A549 (cell line): ENCODE results near the gene DGKH. TPM values are rescaled to one million over a fixed set of nuclear protein-coding genes. Genes with fewer than 3 reads are reported as not detected.
A peak's percentile ranks its signal among the peaks of the same experiment; 100 is the strongest.

ENCODE experiments used
- ATAC-seq, 2 experiments: fragments of 200-7000 bp in 1 of 2; fragments of >200 bp in 1 of 2; cut with Nextera tagmentation in 1 of 2; cut with Tn5 transposase in 1 of 2; 3 replicates each; pipeline versions ENCODE4 v1.8.0 to v1.9.1; 2018 to 2020; ENCODE audit warnings: mild to moderate bottlenecking in 1 of 2, moderate library complexity in 1 of 2
- CTCF ChIA-PET: fragments of 300-600 bp; sonication (Branson Sonifier 250); formaldehyde crosslinking; extraction: SDS; loops from one replicate; lab custom pipeline; 2021; ENCODE audit warnings: antibody characterized with exemption, inconsistent platforms; lab: Yijun Ruan, JAX
- POLR2A ChIA-PET: fragments of 350-600 bp; formaldehyde crosslinking; extraction: SDS; loops from one replicate; lab custom pipeline; 2021; ENCODE audit warnings: antibody characterized with exemption, inconsistent platforms; lab: Yijun Ruan, JAX
- DNase-seq, 2 experiments: peaks; one replicate each; pipeline versions ENCODE4 v3.0.0 to v3.0.0-alpha.2; 2011 to 2016; ENCODE audit warnings: low read depth in 1 of 2, low spot score in 1 of 2
- FAIRE-seq: peaks from 2 replicates; lab custom pipeline; 2011; peaks lifted over from hg19 to GRCh38; lab: Jason Lieb, UNC
- H3K27ac ChIP-seq, 2 experiments: fragments of >200 bp; sonication (Bioruptor Twin); formaldehyde crosslinking; 3 replicates each; pipeline ENCODE4 v1.5.1; 2016 to 2017
- H3K4me1 ChIP-seq: fragments of >200 bp; sonication (Bioruptor Twin); formaldehyde crosslinking; 3 replicates; pipeline ENCODE4 v1.6.1; 2016
- H3K4me2 ChIP-seq: fragments of >200 bp; sonication (Bioruptor Twin); formaldehyde crosslinking; 3 replicates; pipeline ENCODE4 v1.6.1; 2016
- H3K4me3 ChIP-seq: fragments of >200 bp; sonication (Bioruptor Twin); formaldehyde crosslinking; 3 replicates; pipeline ENCODE4 v1.5.1; 2016
- H3K9me3 ChIP-seq: fragments of >200 bp; sonication (Bioruptor Twin); formaldehyde crosslinking; 3 replicates; pipeline ENCODE4 v1.6.1; 2016
- BHLHE40 ChIP-seq: IDR thresholded peaks from 2 replicates; pipeline ENCODE4 v1.6.1; 2012; ENCODE audit warnings: low read depth, low read length, inconsistent platforms
- CHD2 ChIP-seq: fragments of 150-350 bp; IDR thresholded peaks from 2 replicates; pipeline ENCODE4 v1.6.1; 2014; ENCODE audit warnings: low read length; ENCODE audit not compliant: partially characterized antibody
- CTCF ChIP-seq: fragments of >200 bp; sonication (Bioruptor Twin); formaldehyde crosslinking; IDR thresholded peaks from 3 replicates; pipeline ENCODE4 v1.5.1; 2016
- EHMT2 ChIP-seq: fragments of 200-600 bp; sonication (generic); IDR thresholded peaks from 2 replicates; pipeline ENCODE4 v1.6.1; 2016; ENCODE audit warnings: antibody characterized with exemption, low read depth, mild to moderate bottlenecking, moderate library complexity
- EP300 ChIP-seq, 2 experiments: fragments of >200 bp; sonication (Bioruptor Twin); formaldehyde crosslinking; IDR thresholded peaks; 2 replicates in 1 of 2; 3 replicates in 1 of 2; pipeline ENCODE4 v1.6.1; 2016 to 2017
- FOSL2 ChIP-seq, 2 experiments: fragments of 450-650 bp in 1 of 2; fragments of >200 bp in 1 of 2; sonication (Bioruptor Twin) in 1 of 2; formaldehyde crosslinking; IDR thresholded peaks; 2 replicates each; pipeline versions ENCODE4 v1.5.0 to v1.6.1; 2016 to 2020; ENCODE audit warnings: mild to moderate bottlenecking in 1 of 2, moderate library complexity in 1 of 2
- FOXS1 ChIP-seq: fragments of 250-450 bp; sonication (Bioruptor Pico); IDR thresholded peaks from 2 replicates; pipeline ENCODE4 v1.5.0; 2020; ENCODE audit warnings: mild to moderate bottlenecking, moderate library complexity
- HDAC2 ChIP-seq: fragments of 200-600 bp; sonication (generic); IDR thresholded peaks from 2 replicates; pipeline ENCODE4 v1.6.1; 2016
- HOXB13 ChIP-seq: fragments of 250-450 bp; sonication (Bioruptor Pico); IDR thresholded peaks from 2 replicates; pipeline ENCODE4 v1.5.0; 2020; ENCODE audit warnings: low read depth, mild to moderate bottlenecking, moderate library complexity
- HOXB5 ChIP-seq: fragments of 250-450 bp; sonication (Bioruptor Pico); IDR thresholded peaks from 2 replicates; pipeline ENCODE4 v1.5.0; 2020; ENCODE audit warnings: mild to moderate bottlenecking, moderate library complexity
- KDM5A ChIP-seq: fragments of 200-600 bp; sonication (generic); IDR thresholded peaks from 2 replicates; pipeline ENCODE4 v1.6.1; 2016; ENCODE audit warnings: antibody characterized with exemption, mild to moderate bottlenecking
- MAFK ChIP-seq: fragments of 450-650 bp; IDR thresholded peaks from 2 replicates; pipeline ENCODE4 v1.6.1; 2014; ENCODE audit not compliant: partially characterized antibody
- MAX ChIP-seq: IDR thresholded peaks from 2 replicates; pipeline ENCODE4 v1.6.1; 2012
- MAZ ChIP-seq: fragments of 150-350 bp; IDR thresholded peaks from 2 replicates; pipeline ENCODE4 v1.6.1; 2014; ENCODE audit warnings: antibody characterized with exemption, low read depth, low read length, borderline replicate concordance
- MYC ChIP-seq: IDR thresholded peaks from 2 replicates; pipeline ENCODE4 v1.6.1; 2012; ENCODE audit warnings: mild to moderate bottlenecking, inconsistent platforms, low read length, improper control_type of control experiment, borderline replicate concordance
- NFE2L2 ChIP-seq: fragments of 150-350 bp; conservative IDR thresholded peaks from 2 replicates; pipeline ENCODE4 v1.6.1; 2014; ENCODE audit warnings: low read length
- NPAS2 ChIP-seq: fragments of 250-450 bp; sonication (Bioruptor Pico); IDR thresholded peaks from 2 replicates; pipeline ENCODE4 v1.8.0; 2022; ENCODE audit warnings: mild to moderate bottlenecking, moderate library complexity, borderline replicate concordance
- NR3C1 ChIP-seq: fragments of >200 bp; sonication (Bioruptor Twin); formaldehyde crosslinking; IDR thresholded peaks from 3 replicates; pipeline ENCODE4 v1.6.1; 2017
- RAD21 ChIP-seq, 2 experiments: fragments of >200 bp in 1 of 2; sonication (Bioruptor Twin) in 1 of 2; formaldehyde crosslinking in 1 of 2; IDR thresholded peaks in 1 of 2; conservative IDR thresholded peaks in 1 of 2; 2 replicates in 1 of 2; 3 replicates in 1 of 2; pipeline ENCODE4 v1.6.1; 2012 to 2018; ENCODE audit warnings: inconsistent platforms in 1 of 2
- RARB ChIP-seq: fragments of 250-450 bp; sonication (Bioruptor Pico); IDR thresholded peaks from 2 replicates; pipeline ENCODE4 v1.8.0; 2021; ENCODE audit warnings: mild to moderate bottlenecking, moderate library complexity
- RCOR1 ChIP-seq: fragments of 150-350 bp; IDR thresholded peaks from 2 replicates; pipeline ENCODE4 v1.6.1; 2014; ENCODE audit warnings: antibody characterized with exemption, low read length, low read depth
- RFX5 ChIP-seq: fragments of 450-650 bp; IDR thresholded peaks from 2 replicates; pipeline ENCODE4 v1.7.1; 2014; ENCODE audit warnings: antibody characterized with exemption, mild to moderate bottlenecking, moderate library complexity
- SMC3 ChIP-seq: fragments of >200 bp; sonication (Bioruptor Twin); formaldehyde crosslinking; IDR thresholded peaks from 3 replicates; pipeline ENCODE4 v1.6.1; 2018; ENCODE audit warnings: inconsistent platforms
- SREBF2 ChIP-seq: fragments of 450-650 bp; IDR thresholded peaks from 2 replicates; pipeline ENCODE4 v1.6.1; 2014; ENCODE audit warnings: mild to moderate bottlenecking, moderate library complexity
- USF2 ChIP-seq: fragments of 450-650 bp; IDR thresholded peaks from 2 replicates; pipeline ENCODE4 v1.6.1; 2014; ENCODE audit warnings: antibody characterized with exemption
- ZC3H11A ChIP-seq: fragments of 450-650 bp; IDR thresholded peaks from 2 replicates; pipeline ENCODE4 v1.6.1; 2014; ENCODE audit warnings: antibody characterized with exemption, mild to moderate bottlenecking
- ZFP36 ChIP-seq: fragments of 450-650 bp; IDR thresholded peaks from 2 replicates; pipeline ENCODE4 v1.6.1; 2014; ENCODE audit warnings: borderline replicate concordance; ENCODE audit not compliant: partially characterized antibody
- WGBS: methylation state at CpG from one replicate; pipeline ENCODE4 v1.1.6; 2017; ENCODE audit errors: missing lambda C conversion rate; 5-methylcytosine and 5-hydroxymethylcytosine counted together
- polyA plus RNA-seq, 4 experiments: library from polyadenylated mRNA; depleted of rRNA in 3 of 4; stranded (reverse); fragments of >200 nt; fragmentation: RNase III in 1 of 4; extraction: RNeasy Plus Mini Kit Qiagen cat#74134 plus additional on column Dnase treatment in 1 of 4; gene quantifications; 2 replicates in 3 of 4; 3 replicates in 1 of 4; pipeline ENCODE4 v1.2.3, GENCODE V29; 2011 to 2017

The DGKH gene
- polyA plus RNA-seq, 2 of the 4 experiments (the other 2 are of a cell fraction) = 3.8 to 6.7 TPM

- 97% methylated on average over 4 of the region's 4 CpGs for WGBS
- Histone ChIP-seq H3K9me3 (no peaks in the 10 kb centered on the region; the same call in 2 of the 3 replicates), H3K4me3 (no peak overlapping the region), H3K4me1 (peaks cover 31% of the 10 kb centered on the region)
- FAIRE-seq = no peak
- POLR2A ChIA-PET = no interaction called here
- TF ChIP-seq MAFK (no peak), MYC (no peak), HDAC2 (no peak), ZC3H11A (no peak)
- TF ChIP-seq, all 56 proteins: peak for 0
- no peak for DNase-seq
- no peak for ATAC-seq
- CTCF ChIA-PET = interaction anchor here (1.0 to 2.2 kb wide), 3 partner anchors 51 to 440 kb away, joined by 3 to 12 read pairs (median 5); no protein-coding TSS in a partner anchor
- peak overlapping the region; percentile 31 to 84; a peak in 3 of 6 replicates for H3K27ac ChIP-seq
- no peak overlapping the region for H3K4me2 ChIP-seq
These were observed 59.8 kb downstream of the DGKH start for GRCh38 chr13:42108217-42108616.

- Histone ChIP-seq H3K27ac (peak overlapping the region; percentile 39 to 45; a peak in 2 of 6 replicates), H3K4me1 (peaks cover 31% of the 10 kb centered on the region), H3K4me3 (no peak overlapping the region)
- WGBS = 95% methylated on average over 2 of the region's 2 CpGs
- DNase-seq (no peak), ATAC-seq (no peak)
- TF ChIP-seq MAFK (peak; percentile 45), SREBF2 (no peak)
- TF ChIP-seq, all 56 proteins: peak for 1
- FAIRE-seq = no peak
- Histone ChIP-seq H3K9me3 (no peaks in the 10 kb centered on the region; the same call in 2 of the 3 replicates), H3K4me2 (peak overlapping the region; percentile 31; the same call in 1 of the 3 replicates)
- POLR2A ChIA-PET = no interaction called here
- CTCF ChIA-PET = interaction anchor here (1.1 to 2.2 kb wide), 3 partner anchors 10 to 442 kb away, joined by 3 to 12 read pairs (median 4); no protein-coding TSS in a partner anchor
These were observed 61.5 kb downstream of the DGKH start for GRCh38 chr13:42109957-42110356.

- Histone ChIP-seq H3K9me3 (no peaks in the 10 kb centered on the region), H3K4me1 (peaks cover 25% of the 10 kb centered on the region), H3K27ac (peak overlapping the region; percentile 39 to 48; a peak in 2 of 6 replicates), H3K4me2 (peak overlapping the region; percentile 31; the same call in 1 of the 3 replicates), H3K4me3 (no peak overlapping the region)
- DNase-seq (peak; percentile 36 to 63), ATAC-seq (peak in 1 of 2 experiments; percentile 41; a peak in 1 of 6 replicates), FAIRE-seq (no peak)
- ChIA-PET CTCF (interaction anchor here (0.8 to 2.7 kb wide), 12 partner anchors 9 to 699 kb away, joined by 3 to 27 read pairs (median 4); partner anchors contain the start of gene DGKH), POLR2A (no interaction called here)
- TF ChIP-seq FOSL2 (IDR thresholded peaks at IDR 0.05) (no peak), FOSL2 (CRISPR knock-in tag; IDR thresholded peaks at IDR 0.05) (no peak), SMC3 (peak; percentile 70), RAD21 (conservative IDR thresholded peaks at IDR 0.05 in 1 of 2, IDR thresholded peaks at IDR 0.05 in 1 of 2) (peak; percentile 83 to 87), KDM5A (no peak), MAX (no peak), CTCF (peak; percentile 77)
- WGBS = 15% methylated on average over 7 of the region's 7 CpGs
These were observed 62.1 kb downstream of the DGKH start for GRCh38 chr13:42110410-42111155.

- 62% methylated on average over 3 of the region's 4 CpGs for WGBS
- DNase-seq = no peak
- no peak for ATAC-seq
- FAIRE-seq = no peak
- Histone ChIP-seq H3K4me1 (peaks cover 8% of the 10 kb centered on the region), H3K27ac (no peak overlapping the region), H3K4me2 (no peak overlapping the region), H3K4me3 (no peak overlapping the region), H3K9me3 (no peaks in the 10 kb centered on the region)
- ChIA-PET CTCF (interaction anchor here (0.6 to 2.7 kb wide), 5 partner anchors 65 to 460 kb away, joined by 3 to 27 read pairs (median 3); partner anchors contain the start of gene DGKH), POLR2A (no interaction called here)
- no peak for TF ChIP-seq EP300 (IDR thresholded peaks at IDR 0.05)
- no peak for TF ChIP-seq ZFP36
- TF ChIP-seq USF2 = no peak
- no peak for TF ChIP-seq CHD2
- no peak for TF ChIP-seq RFX5
- TF ChIP-seq MYC = no peak
- no peak for TF ChIP-seq NR3C1
- TF ChIP-seq MAZ = no peak
- TF ChIP-seq FOXS1 (CRISPR knock-in tag) = no peak
- TF ChIP-seq EHMT2 = no peak
- TF ChIP-seq NPAS2 (CRISPR knock-in tag) = no peak
- TF ChIP-seq BHLHE40 = no peak
- no peak for TF ChIP-seq HOXB5 (CRISPR knock-in tag)
- no peak for TF ChIP-seq RCOR1
- no peak for TF ChIP-seq RARB
- TF ChIP-seq MAX = no peak
- no peak for TF ChIP-seq NFE2L2
- TF ChIP-seq HOXB13 = no peak
These were observed 64.4 kb downstream of the DGKH start for GRCh38 chr13:42112864-42113263.
